Astrocyte of the spinal cord (primary cell): ENCODE measurements around the gene BMP4.
"Not testable (repeated sequence)": the region's sequence is repeated elsewhere in the genome, so short reads cannot be mapped to it uniquely, and the experiment has no call there.

Experiments
- DNase-seq: peaks from one replicate; pipeline ENCODE4 v3.0.0; 2011; ENCODE audit warnings: low read depth, low spot score
- H3K4me3 ChIP-seq: 2 replicates; pipeline ENCODE4 v1.5.1; 2011; ENCODE audit warnings: low read depth, mild to moderate bottlenecking, low read length, moderate library complexity
- CTCF ChIP-seq: IDR thresholded peaks from 2 replicates; pipeline ENCODE4 v1.5.1; 2012; ENCODE audit warnings: low read depth, mild to moderate bottlenecking, low read length, inconsistent platforms
- in situ Hi-C: cut with HindIII; loops from 2 replicates; pipeline ENCODE4 v1.10.0; 2017; ENCODE audit warnings: low sequenced_read_pairs

The BMP4 gene

GRCh38 chr14:53996041-53996440, 39.4 kb upstream of the BMP4 start:
- no peak for TF ChIP-seq CTCF
- H3K4me3 ChIP-seq = no peak overlapping the region
- no peak for DNase-seq
- in situ Hi-C loops = no loop called here

- no peak overlapping the region for H3K4me3 ChIP-seq
- in situ Hi-C loops = no loop called here
- no peak for DNase-seq
- TF ChIP-seq CTCF = no peak
Measured at GRCh38 chr14:53993920-53994607, 37.4 kb upstream of the BMP4 start.

DNA sequence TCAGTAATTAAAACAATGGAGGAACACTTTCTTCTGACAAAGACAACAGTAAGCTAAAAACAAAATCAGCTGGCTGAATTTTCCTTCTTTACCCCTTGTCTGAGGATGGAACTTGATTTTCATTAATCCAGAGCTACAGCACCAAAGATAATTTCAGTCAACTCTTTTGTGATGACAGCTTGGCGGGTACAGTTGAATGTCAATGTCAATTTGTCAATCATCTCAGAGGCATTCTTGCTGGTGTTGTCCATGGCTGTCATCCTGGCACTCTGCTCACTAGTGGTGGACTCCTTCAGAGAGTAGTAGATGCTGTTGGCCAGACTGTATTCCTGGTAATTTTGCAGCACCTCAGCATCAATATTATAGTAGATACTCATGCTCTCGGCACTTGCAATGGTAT, 34.4 kb upstream of the BMP4 start:
- no peak for DNase-seq
- no peak overlapping the region for H3K4me3 ChIP-seq
- TF ChIP-seq CTCF = no peak
- in situ Hi-C loops = no loop called here

DNA sequence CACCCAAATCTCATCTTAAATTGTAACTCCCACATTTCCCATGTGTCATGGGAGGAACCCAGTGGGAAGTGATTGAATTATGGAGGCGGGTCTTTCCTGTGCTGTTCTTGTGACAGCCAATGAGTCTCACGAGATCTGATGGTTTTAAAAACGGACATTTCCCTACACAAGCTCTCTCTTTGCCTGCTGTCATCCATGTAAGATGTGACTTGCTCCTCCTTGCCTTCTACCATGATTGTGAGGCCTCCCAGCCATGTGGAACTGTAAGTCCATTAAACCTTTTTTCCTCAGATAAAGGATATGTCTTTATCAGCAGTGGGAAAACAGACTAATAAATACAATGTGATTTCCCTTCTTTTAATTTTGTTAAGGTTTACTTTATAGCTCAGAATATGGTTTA, 30.1 kb upstream of the BMP4 start:
- H3K4me3 ChIP-seq, DNase-seq, in situ Hi-C loops: not testable (repeated sequence)

GRCh38 chr14:53984958-53985357, 28.3 kb upstream of the BMP4 start:
- H3K4me3 ChIP-seq, in situ Hi-C loops, DNase-seq: not testable (repeated sequence)

GRCh38 chr14:53983112-53983511, 26.5 kb upstream of the BMP4 start:
- DNase-seq = no peak
- H3K4me3 ChIP-seq = no peak overlapping the region
- in situ Hi-C loops = no loop called here
- no peak for TF ChIP-seq CTCF

DNA sequence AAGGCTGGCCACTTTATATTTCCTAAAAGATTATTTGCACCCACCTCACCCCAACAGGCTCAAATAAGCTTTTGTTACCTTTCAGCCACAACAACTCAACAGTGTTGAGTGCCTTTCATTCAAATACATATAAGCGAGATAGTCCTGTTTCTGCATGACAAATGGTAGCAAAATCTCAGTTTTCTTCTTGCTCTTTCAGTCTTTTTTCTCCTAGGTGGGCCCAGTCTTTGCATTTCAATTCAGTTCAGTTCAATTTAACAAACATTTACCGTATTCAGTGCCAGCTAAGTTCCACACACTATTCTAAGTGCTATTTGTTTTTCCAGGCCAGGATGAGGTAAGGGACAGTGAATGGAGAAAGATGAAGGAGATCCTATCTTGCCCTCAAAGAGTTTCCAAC, 25.9 kb upstream of the BMP4 start:
- no peak overlapping the region for H3K4me3 ChIP-seq
- no peak for TF ChIP-seq CTCF
- DNase-seq = no peak
- in situ Hi-C loops = no loop called here
